Erythroblast (primary cell): ENCODE measurements around the gene XRCC1.

Experiments used
- DNase-seq, 2 experiments: peaks; one replicate each; lab custom pipeline; 2025; lab: John Stamatoyannopoulos, UW
- GATA1 ChIP-seq: IDR thresholded peaks from 2 replicates; pipeline ENCODE4 v1.6.1; 2011; ENCODE audit warnings: low read depth, mild to moderate bottlenecking, control low read depth, low read length, moderate library complexity
- POLR2A ChIP-seq: IDR thresholded peaks from 2 replicates; pipeline ENCODE4 v1.6.1; 2011; ENCODE audit warnings: mild to moderate bottlenecking, low read length

The XRCC1 gene

GRCh38 chr19:43501661-43502418, 73.5 kb downstream of the XRCC1 start:
- DNase-seq: no peak
- TF ChIP-seq POLR2A (no peak), GATA1 (no peak)

GRCh38 chr19:43499042-43499441, 76.3 kb downstream of the XRCC1 start:
- no peak for DNase-seq
- TF ChIP-seq GATA1: no peak
- no peak for TF ChIP-seq POLR2A

DNA sequence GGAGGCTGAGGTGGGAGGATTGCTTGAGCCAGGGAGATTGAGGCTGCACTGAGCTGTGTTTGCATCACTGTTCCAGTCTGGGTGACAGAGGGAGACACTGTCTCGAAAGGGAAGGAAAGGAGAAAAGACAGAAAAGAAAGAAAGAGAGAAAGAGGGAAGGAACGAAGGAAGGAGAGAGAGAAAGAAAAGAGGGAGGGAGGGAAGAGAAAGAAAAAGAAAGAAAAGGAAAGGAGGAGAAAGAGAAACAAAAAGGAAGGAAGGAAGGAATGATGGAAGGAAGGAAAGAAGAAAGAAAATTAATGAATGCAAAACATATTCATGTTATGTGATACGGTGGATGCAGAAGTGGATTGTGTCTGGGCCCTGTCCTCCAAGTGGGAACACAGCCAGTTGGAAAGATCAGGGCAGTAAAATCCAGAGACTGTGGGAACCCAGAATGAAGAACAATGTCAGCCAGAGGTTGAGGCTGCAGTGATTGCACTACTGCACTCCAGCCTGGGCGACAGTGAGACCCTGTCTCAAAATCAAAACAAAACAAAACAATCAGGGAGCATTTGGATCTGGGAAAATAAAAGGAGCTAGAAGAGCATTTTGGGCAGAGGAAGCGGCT, 77.0 kb downstream of the XRCC1 start:
- TF ChIP-seq GATA1 (no peak), POLR2A (no peak)
- no peak for DNase-seq

GRCh38 chr19:43496960-43497359, 78.4 kb downstream of the XRCC1 start:
- no peak for TF ChIP-seq POLR2A
- TF ChIP-seq GATA1: no peak
- DNase-seq: no peak

DNA sequence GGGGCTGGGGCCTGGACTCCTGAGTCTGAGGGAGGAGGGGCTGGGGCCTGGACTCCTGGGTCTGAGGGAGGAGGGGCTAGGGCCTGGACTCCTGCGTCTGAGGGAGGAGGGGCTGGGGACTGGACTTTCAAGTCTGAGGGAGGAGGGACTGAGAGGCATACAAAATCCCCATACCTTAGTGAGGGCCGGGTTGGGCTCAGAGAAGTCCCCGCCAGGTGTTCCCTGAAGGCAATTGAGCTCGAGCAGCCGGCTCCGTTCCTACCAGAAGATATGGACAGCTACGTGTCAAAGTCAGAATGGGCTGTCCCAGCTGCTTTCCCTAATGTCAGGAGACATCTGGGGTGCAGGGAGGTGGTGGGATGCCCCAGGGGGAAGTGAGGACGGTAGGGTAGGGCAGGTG, 80.2 kb downstream of the XRCC1 start:
- no peak for DNase-seq
- TF ChIP-seq GATA1 (no peak), POLR2A (no peak)
